ENCODE data around the gene NLRP2B. TPM values are rescaled to one million over a fixed set of nuclear protein-coding genes. Genes with fewer than 3 reads are reported as not detected.

NLRP2B gene
- under 0.01 TPM in 1 of 2 replicates, not detected in the other for total RNA-seq

DNA sequence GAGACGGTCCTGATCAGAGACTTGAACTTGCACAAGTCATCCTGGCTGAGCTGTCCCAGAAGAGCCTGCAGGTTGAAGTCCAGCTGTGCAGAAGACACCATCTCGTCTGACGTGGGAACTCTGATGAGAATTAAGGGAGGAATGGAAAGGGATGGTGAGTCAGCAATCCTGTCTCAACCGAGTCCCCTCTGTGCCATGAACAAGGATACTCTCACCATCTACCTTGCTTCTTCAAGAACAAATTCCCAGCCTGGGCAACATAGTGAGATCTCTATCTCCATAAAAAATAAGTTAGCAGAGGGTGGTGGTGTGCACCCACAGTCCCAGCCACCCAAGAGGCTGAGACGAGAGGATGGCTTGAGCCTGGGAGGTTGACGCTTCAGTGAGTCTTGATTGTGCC, at the start of gene NLRP2B:
Gene NLRP2B (minus strand): TSS at position 101 of the 400 bp plus-strand sequence.

Other genes starting within 250 kb of the NLRP2B start
- gene ZXDB, start 88.2 kb downstream of the NLRP2B start, total RNA-seq, result 13.8 and 13.9 TPM in 2 replicates
- gene ZXDA, start 230.2 kb upstream of the NLRP2B start, total RNA-seq, result 6.0 and 6.9 TPM in 2 replicates

All from smooth muscle cell of the pulmonary artery (primary cell).